Measurements from ENCODE around the gene ACSS3.
"Not testable (repeated sequence)": the region's sequence is repeated elsewhere in the genome, so short reads cannot be mapped to it uniquely, and the experiment has no call there.

Gene ACSS3

DNA sequence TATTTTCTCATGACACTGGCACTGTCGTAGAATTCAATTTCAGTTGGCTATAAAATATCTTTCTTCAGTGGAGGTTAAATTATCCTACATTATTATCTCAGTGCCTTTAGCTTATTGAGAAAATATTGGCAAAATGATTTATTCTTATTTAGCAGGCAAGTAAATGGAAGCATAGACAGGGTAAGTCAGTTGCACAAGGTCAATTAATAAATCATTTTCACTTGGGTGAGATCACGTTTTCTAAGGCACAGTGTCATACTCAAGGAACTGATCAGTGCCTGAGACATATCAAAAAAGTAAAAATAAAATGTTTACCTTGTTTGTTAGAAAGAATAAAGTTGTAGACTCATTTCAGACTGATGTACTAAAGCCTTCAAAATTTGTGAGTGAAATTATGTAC lies 95.0 kb downstream of the ACSS3 start:
- DNase-seq = no peak

DNA sequence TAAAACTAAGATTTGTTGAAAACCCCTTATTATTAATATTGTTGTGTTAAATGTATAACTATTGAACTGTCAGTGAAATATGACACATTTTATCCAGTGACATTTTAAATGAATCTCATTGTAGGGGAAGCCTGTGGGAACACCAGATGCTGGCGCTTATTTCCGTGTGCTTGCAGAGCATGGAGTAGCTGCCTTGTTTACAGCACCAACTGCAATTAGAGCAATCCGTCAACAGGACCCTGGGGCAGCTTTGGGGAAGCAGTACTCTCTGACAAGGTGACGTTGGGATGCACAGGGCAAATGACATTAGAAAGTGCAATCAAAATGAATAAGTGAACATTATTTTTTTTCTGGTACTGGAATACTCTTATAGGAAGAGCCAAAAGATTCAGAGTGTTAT lies 96.8 kb downstream of the ACSS3 start:
- DNase-seq = no peak

DNA sequence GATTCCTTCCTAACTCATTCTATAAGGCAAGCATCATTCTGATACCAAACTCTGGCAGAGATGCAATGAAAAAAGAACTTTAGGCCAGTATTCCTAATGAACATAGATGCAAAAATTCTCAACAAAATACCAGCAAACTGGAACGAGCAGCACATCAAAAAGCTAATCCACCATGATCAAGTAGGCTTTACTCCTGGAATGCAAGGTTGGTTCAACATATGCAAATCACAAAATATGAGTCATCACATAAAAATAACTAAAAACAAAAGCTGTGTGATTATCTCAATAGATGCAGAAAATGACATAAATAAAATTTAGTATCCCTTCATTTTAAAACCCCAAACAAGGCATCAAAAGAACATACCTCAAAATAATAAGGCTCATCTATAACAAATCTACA lies 98.9 kb downstream of the ACSS3 start:
- no peak for DNase-seq

GRCh38 chr12:81181691-81182090 lies 103.8 kb downstream of the ACSS3 start:
- DNase-seq = no peak

GRCh38 chr12:81187686-81188085 lies 109.8 kb downstream of the ACSS3 start:
- no peak for DNase-seq

DNA sequence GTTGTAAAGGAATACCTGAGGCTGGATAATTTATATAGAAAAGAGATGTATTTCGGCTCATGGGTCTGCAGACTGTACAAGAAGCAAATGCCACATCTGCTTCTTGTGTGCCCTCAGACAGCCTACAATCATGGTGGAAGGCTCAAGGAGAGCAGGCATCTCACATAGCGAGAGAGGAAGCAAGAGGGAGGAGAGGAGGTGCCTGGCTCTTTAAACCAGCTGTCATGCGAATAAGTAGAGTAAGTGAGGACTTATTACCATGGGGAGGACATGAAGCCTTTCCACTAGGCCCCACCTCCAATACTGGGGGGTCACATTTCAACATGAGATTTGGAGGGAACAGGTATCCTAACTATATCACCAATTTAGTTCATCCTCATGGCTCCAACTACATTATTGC lies 118.7 kb downstream of the ACSS3 start:
- no peak for DNase-seq

DNA sequence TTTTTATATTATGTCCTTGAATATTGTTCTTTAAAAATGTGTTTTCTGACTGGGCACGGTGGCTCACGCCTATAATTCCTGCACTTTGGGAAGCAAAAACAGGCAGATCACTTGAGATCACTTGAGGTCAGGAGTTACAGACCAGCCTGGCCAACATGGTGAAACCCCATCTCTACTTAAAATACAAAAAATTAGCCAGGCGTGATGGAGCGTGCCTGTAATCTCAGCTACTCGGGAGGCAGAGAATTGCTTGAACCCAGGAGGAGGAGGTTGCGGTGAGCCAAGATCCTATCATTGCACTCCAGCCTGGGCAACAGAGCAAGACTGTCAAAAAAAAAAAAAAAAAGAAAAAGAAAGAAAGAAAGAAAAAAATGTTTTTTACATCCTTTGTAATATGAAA lies 122.7 kb downstream of the ACSS3 start:
- not testable (repeated sequence) for DNase-seq

GRCh38 chr12:81203671-81204204 lies 125.9 kb downstream of the ACSS3 start:
- no peak for DNase-seq

DNA sequence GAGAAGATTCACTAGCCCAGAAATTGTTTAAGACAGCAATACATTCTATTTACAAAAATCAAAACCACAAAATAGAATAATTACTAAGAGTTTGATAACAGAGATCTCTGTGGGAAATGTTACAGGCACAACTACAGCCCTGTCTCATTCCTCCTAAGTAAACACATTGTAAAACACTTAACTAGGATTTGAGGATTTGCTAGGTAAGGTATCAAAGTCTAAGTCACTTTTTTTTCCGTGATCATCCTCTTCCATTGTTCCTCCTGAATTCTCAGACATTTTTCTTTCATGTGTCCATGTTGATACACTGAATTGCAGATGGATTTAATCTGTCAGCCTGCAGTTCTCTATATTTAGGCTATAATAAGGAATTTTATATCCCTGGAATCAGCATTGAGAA lies 127.5 kb downstream of the ACSS3 start:
- no peak for DNase-seq

DNA sequence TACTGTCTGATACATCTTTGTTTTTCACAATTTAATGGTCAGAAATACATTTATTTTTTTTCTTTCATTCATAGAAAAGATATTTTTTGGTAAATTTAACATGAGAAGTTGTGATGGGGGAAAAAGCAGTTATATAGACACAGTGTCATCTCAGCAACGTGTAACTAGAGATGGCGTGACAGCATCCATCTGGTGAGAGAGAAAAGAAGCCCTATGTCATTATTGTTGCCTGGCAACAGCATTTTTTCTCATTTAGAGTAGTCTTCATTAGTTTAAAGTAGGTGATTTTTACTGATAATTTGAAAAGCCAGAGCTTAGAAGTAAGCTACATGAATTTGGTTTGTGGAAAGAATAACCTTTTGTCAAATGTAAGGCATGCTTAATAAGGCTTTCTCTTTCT lies 128.6 kb downstream of the ACSS3 start:
- peak; percentile 37 to 82 for DNase-seq

DNA sequence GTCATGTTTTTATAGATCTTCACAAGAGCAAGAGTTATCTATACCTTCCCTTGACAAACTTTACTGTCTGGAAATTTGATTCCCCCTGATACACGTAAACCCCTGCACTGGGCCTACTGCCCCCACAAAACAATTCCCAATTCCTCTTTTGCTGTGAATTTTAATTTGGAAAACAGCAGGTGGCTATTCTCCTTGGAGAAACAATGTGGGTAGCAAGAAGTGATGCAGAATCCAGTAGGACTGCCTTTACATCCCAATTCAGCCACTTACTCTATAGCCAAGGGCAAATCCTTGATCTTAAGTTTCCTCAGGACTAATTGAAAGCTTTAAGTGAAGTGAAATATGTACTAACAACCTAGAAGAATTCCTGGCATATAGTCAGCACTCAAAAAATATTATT lies 129.3 kb downstream of the ACSS3 start:
- DNase-seq = peak in 1 of 2 experiments; percentile 26

GRCh38 chr12:81207664-81208063 lies 129.8 kb downstream of the ACSS3 start:
- DNase-seq = no peak

- DNase-seq = no peak
Measured at GRCh38 chr12:81208187-81208911, 130.5 kb downstream of the ACSS3 start.

- DNase-seq = no peak
Measured at GRCh38 chr12:81209012-81209411, 131.1 kb downstream of the ACSS3 start.

GRCh38 chr12:81209772-81210225 lies 131.9 kb downstream of the ACSS3 start:
- not testable (repeated sequence) for DNase-seq

DNA sequence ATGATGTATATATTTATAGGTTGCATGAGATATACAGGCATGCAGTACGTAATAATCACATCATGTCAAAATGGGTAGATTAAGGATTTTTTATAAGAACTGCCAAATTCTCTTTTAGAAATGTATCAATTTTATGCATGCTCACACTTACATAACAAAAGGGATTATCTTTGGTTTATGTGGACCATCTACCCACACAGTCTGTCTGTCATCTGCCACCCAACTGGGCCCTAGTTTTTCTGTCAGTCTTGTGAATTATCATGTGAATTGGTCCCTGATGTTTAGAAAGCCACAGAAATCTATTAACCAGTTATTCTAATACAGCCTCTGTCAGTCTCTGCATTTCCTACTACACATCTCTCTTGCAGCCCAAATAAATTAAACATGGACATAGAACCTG lies 133.4 kb downstream of the ACSS3 start:
- peak in 1 of 2 experiments; percentile 26 for DNase-seq

GRCh38 chr12:81212996-81213696 lies 135.3 kb downstream of the ACSS3 start:
- DNase-seq = no peak

GRCh38 chr12:81216739-81217138 lies 138.9 kb downstream of the ACSS3 start:
- no peak for DNase-seq

DNA sequence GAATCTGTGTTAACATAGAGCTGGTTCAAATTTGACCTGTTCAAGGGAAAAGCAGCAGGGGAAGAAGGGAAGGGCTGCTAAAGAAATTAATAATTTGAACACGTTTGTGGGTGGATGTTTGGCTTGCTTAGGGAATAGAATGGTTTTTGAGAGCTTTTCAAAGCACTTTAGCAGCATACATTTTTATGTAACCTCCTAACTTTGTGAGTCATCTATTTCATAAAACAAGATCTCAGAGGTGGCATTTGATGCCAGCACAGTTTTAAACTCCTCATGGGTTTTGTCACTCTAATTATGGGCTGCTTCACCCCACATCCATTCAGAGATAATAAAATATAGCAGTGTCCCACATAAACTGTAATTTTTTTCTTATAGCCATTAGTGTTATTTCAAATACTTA lies 143.8 kb downstream of the ACSS3 start:
- no peak for DNase-seq

- DNase-seq = no peak
Measured at GRCh38 chr12:81222846-81223592, 145.1 kb downstream of the ACSS3 start.

- no peak for DNase-seq
Measured at GRCh38 chr12:81224626-81225025, 146.7 kb downstream of the ACSS3 start.

DNA sequence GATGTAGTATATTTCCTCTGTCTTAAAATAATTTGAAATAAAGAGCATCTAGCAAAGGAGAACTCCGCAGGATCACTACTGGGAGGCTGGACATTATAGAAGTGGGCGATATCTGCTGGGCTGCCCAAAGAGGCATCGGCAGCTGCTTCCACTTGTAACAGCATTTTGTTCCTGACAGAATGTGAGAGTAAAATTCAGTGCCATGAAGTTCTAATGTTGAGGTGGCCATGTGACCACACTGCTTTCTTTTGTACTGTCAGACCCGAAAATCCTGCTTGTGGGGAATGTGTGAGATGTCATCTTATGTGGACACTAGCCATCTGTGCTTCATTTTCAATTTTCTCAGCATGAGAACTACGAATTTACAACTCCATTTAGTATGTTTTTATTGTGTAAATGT lies 151.9 kb downstream of the ACSS3 start:
- DNase-seq = peak in 1 of 2 experiments; percentile 53

GRCh38 chr12:81231574-81232368 lies 153.9 kb downstream of the ACSS3 start:
- DNase-seq = no peak

Data from NCI-H524 (cell line).